HEK293 (cell line): ENCODE results near the gene TMEM247.

Experiments
- CTCF ChIA-PET: fragments of 350-600 bp; formaldehyde crosslinking; extraction: SDS; loops from one replicate; lab custom pipeline; 2021; ENCODE audit warnings: antibody characterized with exemption; lab: Yijun Ruan, JAX
- POLR2A ChIA-PET: fragments of 300-600 bp; formaldehyde crosslinking; extraction: SDS; loops from one replicate; lab custom pipeline; 2020; ENCODE audit warnings: antibody characterized with exemption, inconsistent platforms; lab: Yijun Ruan, JAX
- H3K27ac ChIP-seq: fragments of 200-500 bp; sonication (Bioruptor generic); 2 replicates; pipeline ENCODE4 v1.5.1; 2014; ENCODE audit warnings: low read depth, low read length, control low read depth, inconsistent platforms; ENCODE audit errors: extremely low read depth
- H3K36me3 ChIP-seq, 2 experiments: fragments of 200-500 bp in 1 of 2; sonication (Bioruptor generic) in 1 of 2; 1 replicate in 1 of 2; 2 replicates in 1 of 2; pipeline ENCODE4 v1.5.1; 2014 to 2017; ENCODE audit warnings: inconsistent platforms in 2 of 2, low read length in 2 of 2; ENCODE audit not compliant: control insufficient read depth in 2 of 2, insufficient read depth in 1 of 2
- H3K4me1 ChIP-seq: fragments of 200-500 bp; sonication (Bioruptor generic); 2 replicates; pipeline ENCODE4 v1.5.1; 2014; ENCODE audit warnings: mild to moderate bottlenecking, low read length, inconsistent platforms; ENCODE audit not compliant: control insufficient read depth, insufficient read depth
- H3K4me3 ChIP-seq: 2 replicates; pipeline ENCODE4 v1.5.1; 2011; ENCODE audit warnings: low read depth, mild to moderate bottlenecking, control low read depth, low read length, moderate library complexity
- H3K9me3 ChIP-seq: fragments of 200-500 bp; sonication (Bioruptor generic); 2 replicates; pipeline ENCODE4 v1.5.1; 2014; ENCODE audit warnings: low read depth, low read length, inconsistent platforms; ENCODE audit not compliant: control insufficient read depth, insufficient read depth
- KLF17 ChIP-seq: fragments of 450-650 bp; formaldehyde crosslinking; IDR thresholded peaks from 2 replicates; pipeline ENCODE4 v1.5.1; 2016; ENCODE audit warnings: missing biosample characterization, missing genetic modification characterization
- OSR2 ChIP-seq: fragments of 450-650 bp; formaldehyde crosslinking; IDR thresholded peaks from 2 replicates; pipeline ENCODE4 v1.5.1; 2016; ENCODE audit warnings: missing biosample characterization, missing genetic modification characterization
- RBAK ChIP-seq: fragments of 450-650 bp; formaldehyde crosslinking; IDR thresholded peaks from 2 replicates; pipeline ENCODE4 v1.5.1; 2016; ENCODE audit warnings: missing biosample characterization, missing genetic modification characterization
- WT1 ChIP-seq: fragments of 450-650 bp; formaldehyde crosslinking; IDR thresholded peaks from 2 replicates; pipeline ENCODE4 v1.5.1; 2016; ENCODE audit warnings: missing biosample characterization, missing genetic modification characterization
- ZBTB44 ChIP-seq: fragments of 450-650 bp; IDR thresholded peaks from 2 replicates; pipeline ENCODE4 v1.5.1; 2018; ENCODE audit warnings: missing biosample characterization, mild to moderate bottlenecking, missing genetic modification characterization
- ZFP3 ChIP-seq: fragments of 450-650 bp; formaldehyde crosslinking; IDR thresholded peaks from 2 replicates; pipeline ENCODE4 v1.5.1; 2016; ENCODE audit warnings: low read depth, missing biosample characterization, missing genetic modification characterization
- ZFP37 ChIP-seq: fragments of 450-650 bp; formaldehyde crosslinking; IDR thresholded peaks from 2 replicates; pipeline ENCODE4 v1.5.1; 2016; ENCODE audit warnings: missing biosample characterization, missing genetic modification characterization
- ZNF169 ChIP-seq: fragments of 450-650 bp; formaldehyde crosslinking; IDR thresholded peaks from 2 replicates; pipeline ENCODE4 v1.5.1; 2016; ENCODE audit warnings: missing biosample characterization, missing genetic modification characterization
- ZNF223 ChIP-seq: fragments of 450-650 bp; formaldehyde crosslinking; IDR thresholded peaks from 2 replicates; pipeline ENCODE4 v1.5.1; 2016; ENCODE audit warnings: missing biosample characterization, missing genetic modification characterization
- ZNF274 ChIP-seq, 2 experiments: fragments of 200-500 bp in 1 of 2; fragments of 450-650 bp in 1 of 2; sonication (Bioruptor generic) in 1 of 2; formaldehyde crosslinking in 1 of 2; IDR thresholded peaks; 2 replicates each; pipeline versions ENCODE4 v1.5.1 to v1.6.1; 2014 to 2016; ENCODE audit warnings: borderline replicate concordance in 1 of 2, inconsistent platforms in 1 of 2, low read length in 1 of 2, missing biosample characterization in 1 of 2, missing genetic modification characterization in 1 of 2
- ZNF280C ChIP-seq: fragments of 450-650 bp; formaldehyde crosslinking; IDR thresholded peaks from 2 replicates; pipeline ENCODE4 v1.5.1; 2016; ENCODE audit warnings: missing biosample characterization, missing genetic modification characterization
- ZNF398 ChIP-seq: fragments of 450-650 bp; formaldehyde crosslinking; IDR thresholded peaks from 2 replicates; pipeline ENCODE4 v1.5.1; 2017; ENCODE audit warnings: missing biosample characterization, missing genetic modification characterization
- ZNF404 ChIP-seq: fragments of 450-650 bp; formaldehyde crosslinking; IDR thresholded peaks from 2 replicates; pipeline ENCODE4 v1.5.1; 2017; ENCODE audit warnings: missing biosample characterization, missing genetic modification characterization
- ZNF423 ChIP-seq: fragments of 450-650 bp; formaldehyde crosslinking; IDR thresholded peaks from 2 replicates; pipeline ENCODE4 v1.5.1; 2016; ENCODE audit warnings: missing biosample characterization, missing genetic modification characterization
- ZNF521 ChIP-seq: fragments of 450-650 bp; formaldehyde crosslinking; IDR thresholded peaks from 2 replicates; pipeline ENCODE4 v1.5.1; 2017; ENCODE audit warnings: missing biosample characterization, mild to moderate bottlenecking, missing genetic modification characterization
- ZNF558 ChIP-seq: fragments of 450-650 bp; formaldehyde crosslinking; IDR thresholded peaks from 2 replicates; pipeline ENCODE4 v1.5.1; 2016; ENCODE audit warnings: missing biosample characterization, missing genetic modification characterization
- ZNF560 ChIP-seq: fragments of 450-650 bp; formaldehyde crosslinking; IDR thresholded peaks from 2 replicates; pipeline ENCODE4 v1.5.1; 2017; ENCODE audit warnings: missing biosample characterization, missing genetic modification characterization, borderline replicate concordance
- ZNF580 ChIP-seq: fragments of 450-650 bp; formaldehyde crosslinking; IDR thresholded peaks from 2 replicates; pipeline ENCODE4 v1.5.1; 2016; ENCODE audit warnings: missing biosample characterization, missing genetic modification characterization
- ZNF626 ChIP-seq: fragments of 450-650 bp; sonication (Bioruptor Pico); formaldehyde crosslinking; IDR thresholded peaks from 2 replicates; pipeline ENCODE4 v1.5.1; 2018; ENCODE audit warnings: missing biosample characterization, missing genetic modification characterization, inconsistent platforms
- ZNF658 ChIP-seq: fragments of 450-650 bp; formaldehyde crosslinking; IDR thresholded peaks from 2 replicates; pipeline ENCODE4; 2016; ENCODE audit warnings: missing biosample characterization, missing genetic modification characterization
- ZNF843 ChIP-seq: fragments of 450-650 bp; formaldehyde crosslinking; IDR thresholded peaks from 2 replicates; pipeline ENCODE4 v1.5.1; 2016; ENCODE audit warnings: missing biosample characterization, missing genetic modification characterization
- TF ChIP-seq, protein P1 (sequence below): fragments of 450-650 bp; formaldehyde crosslinking; conservative IDR thresholded peaks from 2 replicates; pipeline ENCODE4 v1.5.1; 2016; ENCODE audit warnings: low read depth, missing biosample characterization, missing genetic modification characterization
- TF ChIP-seq, protein P2 (sequence below): fragments of 450-650 bp; formaldehyde crosslinking; IDR thresholded peaks from 2 replicates; pipeline ENCODE4 v1.5.1; 2016; ENCODE audit warnings: missing biosample characterization, missing genetic modification characterization
- TF ChIP-seq, protein P3 (sequence below): fragments of 450-650 bp; formaldehyde crosslinking; IDR thresholded peaks from 2 replicates; pipeline ENCODE4; 2016; ENCODE audit warnings: missing biosample characterization, missing genetic modification characterization

TMEM247 gene

GRCh38 chr2:46493971-46494250 is 14.5 kb downstream of the TMEM247 start (continued):
- TF ChIP-seq, protein P1, sequence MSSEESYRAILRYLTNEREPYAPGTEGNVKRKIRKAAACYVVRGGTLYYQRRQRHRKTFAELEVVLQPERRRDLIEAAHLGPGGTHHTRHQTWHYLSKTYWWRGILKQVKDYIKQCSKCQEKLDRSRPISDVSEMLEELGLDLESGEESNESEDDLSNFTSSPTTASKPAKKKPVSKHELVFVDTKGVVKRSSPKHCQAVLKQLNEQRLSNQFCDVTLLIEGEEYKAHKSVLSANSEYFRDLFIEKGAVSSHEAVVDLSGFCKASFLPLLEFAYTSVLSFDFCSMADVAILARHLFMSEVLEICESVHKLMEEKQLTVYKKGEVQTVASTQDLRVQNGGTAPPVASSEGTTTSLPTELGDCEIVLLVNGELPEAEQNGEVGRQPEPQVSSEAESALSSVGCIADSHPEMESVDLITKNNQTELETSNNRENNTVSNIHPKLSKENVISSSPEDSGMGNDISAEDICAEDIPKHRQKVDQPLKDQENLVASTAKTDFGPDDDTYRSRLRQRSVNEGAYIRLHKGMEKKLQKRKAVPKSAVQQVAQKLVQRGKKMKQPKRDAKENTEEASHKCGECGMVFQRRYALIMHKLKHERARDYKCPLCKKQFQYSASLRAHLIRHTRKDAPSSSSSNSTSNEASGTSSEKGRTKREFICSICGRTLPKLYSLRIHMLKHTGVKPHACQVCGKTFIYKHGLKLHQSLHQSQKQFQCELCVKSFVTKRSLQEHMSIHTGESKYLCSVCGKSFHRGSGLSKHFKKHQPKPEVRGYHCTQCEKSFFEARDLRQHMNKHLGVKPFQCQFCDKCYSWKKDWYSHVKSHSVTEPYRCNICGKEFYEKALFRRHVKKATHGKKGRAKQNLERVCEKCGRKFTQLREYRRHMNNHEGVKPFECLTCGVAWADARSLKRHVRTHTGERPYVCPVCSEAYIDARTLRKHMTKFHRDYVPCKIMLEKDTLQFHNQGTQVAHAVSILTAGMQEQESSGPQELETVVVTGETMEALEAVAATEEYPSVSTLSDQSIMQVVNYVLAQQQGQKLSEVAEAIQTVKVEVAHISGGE (tag by site-specific recombination): no peak
- TF ChIP-seq ZNF423 (tag by site-specific recombination): no peak
- TF ChIP-seq ZNF398: no peak
- TF ChIP-seq ZNF658 (tag by site-specific recombination): no peak
- TF ChIP-seq OSR2 (tag by site-specific recombination): no peak
- TF ChIP-seq ZNF626 (tag by site-specific recombination): no peak
- TF ChIP-seq ZNF404: no peak
- TF ChIP-seq, protein P2, sequence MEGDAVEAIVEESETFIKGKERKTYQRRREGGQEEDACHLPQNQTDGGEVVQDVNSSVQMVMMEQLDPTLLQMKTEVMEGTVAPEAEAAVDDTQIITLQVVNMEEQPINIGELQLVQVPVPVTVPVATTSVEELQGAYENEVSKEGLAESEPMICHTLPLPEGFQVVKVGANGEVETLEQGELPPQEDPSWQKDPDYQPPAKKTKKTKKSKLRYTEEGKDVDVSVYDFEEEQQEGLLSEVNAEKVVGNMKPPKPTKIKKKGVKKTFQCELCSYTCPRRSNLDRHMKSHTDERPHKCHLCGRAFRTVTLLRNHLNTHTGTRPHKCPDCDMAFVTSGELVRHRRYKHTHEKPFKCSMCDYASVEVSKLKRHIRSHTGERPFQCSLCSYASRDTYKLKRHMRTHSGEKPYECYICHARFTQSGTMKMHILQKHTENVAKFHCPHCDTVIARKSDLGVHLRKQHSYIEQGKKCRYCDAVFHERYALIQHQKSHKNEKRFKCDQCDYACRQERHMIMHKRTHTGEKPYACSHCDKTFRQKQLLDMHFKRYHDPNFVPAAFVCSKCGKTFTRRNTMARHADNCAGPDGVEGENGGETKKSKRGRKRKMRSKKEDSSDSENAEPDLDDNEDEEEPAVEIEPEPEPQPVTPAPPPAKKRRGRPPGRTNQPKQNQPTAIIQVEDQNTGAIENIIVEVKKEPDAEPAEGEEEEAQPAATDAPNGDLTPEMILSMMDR: no peak

DNA sequence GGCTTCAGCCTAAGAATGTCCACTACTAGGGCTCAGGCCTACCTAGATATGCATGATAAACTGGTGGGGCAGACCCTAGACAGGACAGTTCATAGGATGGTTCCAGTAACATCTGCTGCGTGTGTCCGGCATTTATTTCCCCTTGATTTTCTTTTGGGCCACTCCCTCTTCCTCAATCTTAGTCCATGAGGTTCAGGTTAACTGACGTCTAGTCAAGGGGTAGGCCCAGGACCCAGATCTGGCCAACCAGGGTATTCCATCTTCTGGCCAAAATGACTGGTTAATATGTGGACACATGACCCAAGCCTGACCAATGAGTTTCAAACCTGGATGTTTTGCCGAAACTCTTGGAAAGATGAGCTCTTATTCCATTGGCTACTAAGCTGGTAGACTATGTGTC is 15.2 kb downstream of the TMEM247 start:
- Histone ChIP-seq H3K9me3 (no peaks in the 10 kb centered on the region), H3K4me1 (no peaks in the 10 kb centered on the region), H3K4me3 (no peak overlapping the region), H3K36me3 (no peaks in the 10 kb centered on the region), H3K27ac (no peak overlapping the region)
- POLR2A ChIA-PET: no interaction called here
- CTCF ChIA-PET: interaction anchor here (1.0 kb wide), 1 partner anchor 32 kb away, joined by 3 read pairs; no protein-coding TSS in a partner anchor
- TF ChIP-seq ZNF223 (tag by site-specific recombination) (no peak), ZNF558 (tag by site-specific recombination) (no peak), ZNF521 (tag by site-specific recombination) (no peak), ZNF580 (tag by site-specific recombination) (no peak), ZBTB44 (tag by site-specific recombination) (no peak), ZNF280C (no peak), ZNF843 (no peak), ZNF169 (tag by site-specific recombination) (no peak), ZFP3 (tag by site-specific recombination) (no peak), ZFP37 (no peak), KLF17 (tag by site-specific recombination) (no peak), ZNF560 (tag by site-specific recombination) (no peak), ZNF274 (IDR thresholded peaks at IDR 0.05; ENCODE audit: low read length) (no peak), ZNF274 (tag by site-specific recombination; IDR thresholded peaks at IDR 0.05; ENCODE audit: borderline replicate concordance) (no peak), ZNF658 (tag by site-specific recombination) (no peak), WT1 (tag by site-specific recombination) (no peak), RBAK (no peak)
- TF ChIP-seq, protein P3, sequence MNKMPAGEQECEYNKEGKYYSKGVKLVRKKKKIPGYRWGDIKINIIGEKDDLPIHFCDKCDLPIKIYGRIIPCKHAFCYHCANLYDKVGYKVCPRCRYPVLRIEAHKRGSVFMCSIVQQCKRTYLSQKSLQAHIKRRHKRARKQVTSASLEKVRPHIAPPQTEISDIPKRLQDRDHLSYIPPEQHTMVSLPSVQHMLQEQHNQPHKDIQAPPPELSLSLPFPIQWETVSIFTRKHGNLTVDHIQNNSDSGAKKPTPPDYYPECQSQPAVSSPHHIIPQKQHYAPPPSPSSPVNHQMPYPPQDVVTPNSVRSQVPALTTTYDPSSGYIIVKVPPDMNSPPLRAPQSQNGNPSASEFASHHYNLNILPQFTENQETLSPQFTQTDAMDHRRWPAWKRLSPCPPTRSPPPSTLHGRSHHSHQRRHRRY: no peak
